ENCODE measurements around the gene KRTAP10-10.

- TF ChIP-seq CTCF (IDR thresholded peaks at IDR 0.05), result no peak
- TF ChIP-seq POLR2A (IDR thresholded peaks at IDR 0.05), result no peak
Measured at GRCh38 chr21:44612029-44612486, 25.1 kb upstream of the KRTAP10-10 start, which contains the start of gene KRTAP10-8.
